Adrenal gland (tissue), 12 donors: ENCODE measurements around the gene MEFV. TPM values are rescaled to one million over a fixed set of nuclear protein-coding genes. Genes with fewer than 3 reads are reported as not detected.
A peak's percentile ranks its signal among the peaks of the same experiment; 100 is the strongest.

ENCODE experiments used
- DNase-seq, 7 donors: peaks; one replicate each; pipeline ENCODE4 v3.0.0-alpha.2; 2019 to 2020
- H3K27ac ChIP-seq, 5 donors: fragments of 200-600 bp; sonication (generic) in 4 of 5; 1 replicate in 3 of 5; 2 replicates in 2 of 5; pipeline versions ENCODE4 v1.5.1 to v1.8.0; 2016 to 2020; ENCODE audit warnings: mild to moderate bottlenecking in 1 of 5
- H3K27me3 ChIP-seq: fragments of 200-600 bp; 2 replicates; pipeline ENCODE4 v1.8.0; 2021
- H3K36me3 ChIP-seq, 2 donors: fragments of 200-600 bp; replicated peaks in 1 of 2; 1 replicate in 1 of 2; 2 replicates in 1 of 2; pipeline versions ENCODE4 v1.5.1 to v1.8.0; 2018 to 2022
- H3K4me1 ChIP-seq, 2 donors: fragments of 200-600 bp; replicated peaks in 1 of 2; 1 replicate in 1 of 2; 2 replicates in 1 of 2; pipeline versions ENCODE4 v1.5.1 to v1.8.0; 2018 to 2021
- H3K4me3 ChIP-seq, 4 donors: fragments of 200-600 bp; sonication (generic) in 3 of 4; one replicate each; pipeline ENCODE4 v1.5.1; 2016 to 2018
- H3K9me3 ChIP-seq, 3 donors: fragments of 200-600 bp; sonication (generic) in 1 of 3; replicated peaks in 1 of 3; 1 replicate in 2 of 3; 2 replicates in 1 of 3; pipeline versions ENCODE4 v1.5.1 to v1.8.0; 2016 to 2021
- POLR2A ChIP-seq, 2 donors: fragments of 450-650 bp; IDR thresholded peaks; one replicate each; pipeline ENCODE4 v1.6.1; 2017; ENCODE audit warnings: antibody characterized with exemption in 2 of 2, mild to moderate bottlenecking in 2 of 2, moderate library complexity in 1 of 2
- WGBS, 4 donors: extraction: QIAGEN DNeasy Blood & Tissue Kit in 2 of 4; methylation state at CpG; one replicate each; pipeline versions ENCODE4 v1.1.5 to v1.1.7; 2013 to 2017; 5-methylcytosine and 5-hydroxymethylcytosine counted together
- intact Hi-C, 2 donors: fragments of 100-400 bp; cut with DNase I; formaldehyde crosslinking; loops; one replicate each; pipeline versions ENCODE4 v1.14.1 to v1.15.0; 2022 to 2023
- polyA plus RNA-seq, 3 donors: library from polyadenylated mRNA; stranded (reverse); fragments of 200-250 nt in 2 of 3; fragments of 350-450 nt in 1 of 3; fragmentation: Illumina TruSeq in 1 of 3; extraction: RNeasy Lipid Tissue Mini Kit (QIAGEN cat#74804) in 1 of 3; gene quantifications; one replicate each; pipeline ENCODE4 v1.2.3, GENCODE V29; 2013 to 2014
- total RNA-seq, 9 donors: library from RNA; depleted of rRNA in 4 of 9; stranded (reverse); fragments of >200 nt in 4 of 9; fragments of 120-200 nt in 1 of 9; fragmentation: NEBNext Ultra II Directional in 1 of 9; extraction: Animal tissue kit (Norgen Biotek cat#: 25700) in 1 of 9; gene quantifications; one replicate each; pipeline versions ENCODE4 v1.1.0 to v1.2.4, GENCODE V29; 2013 to 2023
- TF ChIP-seq, protein P1 (sequence below), 6 experiments: fragments of 450-650 bp in 4 of 6; fragments of 200-600 bp in 2 of 6; sonication (generic) in 1 of 6; IDR thresholded peaks; 1 replicate in 5 of 6; 2 replicates in 1 of 6; pipeline versions ENCODE4 v1.5.1 to v1.8.0; 2016 to 2021; ENCODE audit warnings: antibody characterized with exemption in 6 of 6, mild to moderate bottlenecking in 2 of 6, moderate library complexity in 1 of 6
- donor health status: healthy with polysubstance abuse.
- donor health status: Bipolar disorder and iron deficiency.
- donor health status: DM: yes; HTN: yes; CAD: no.
- donor health status: DM: no; HTN: no; CAD: no.
- donor health status: DM: no; HTN: no; CAD: no.
- donor health status: DM: yes; HTN: yes; CAD: no.

The MEFV gene
- total and polyA plus RNA-seq, 12 donors: 0.39 to 7.8 (median 3.0) TPM

GRCh38 chr16:3249020-3249419, 7.4 kb downstream of the MEFV start:
- H3K27ac ChIP-seq: no peak overlapping the region
- TF ChIP-seq POLR2A (IDR thresholded peaks at IDR 0.05): no peak
- TF ChIP-seq, protein P1, sequence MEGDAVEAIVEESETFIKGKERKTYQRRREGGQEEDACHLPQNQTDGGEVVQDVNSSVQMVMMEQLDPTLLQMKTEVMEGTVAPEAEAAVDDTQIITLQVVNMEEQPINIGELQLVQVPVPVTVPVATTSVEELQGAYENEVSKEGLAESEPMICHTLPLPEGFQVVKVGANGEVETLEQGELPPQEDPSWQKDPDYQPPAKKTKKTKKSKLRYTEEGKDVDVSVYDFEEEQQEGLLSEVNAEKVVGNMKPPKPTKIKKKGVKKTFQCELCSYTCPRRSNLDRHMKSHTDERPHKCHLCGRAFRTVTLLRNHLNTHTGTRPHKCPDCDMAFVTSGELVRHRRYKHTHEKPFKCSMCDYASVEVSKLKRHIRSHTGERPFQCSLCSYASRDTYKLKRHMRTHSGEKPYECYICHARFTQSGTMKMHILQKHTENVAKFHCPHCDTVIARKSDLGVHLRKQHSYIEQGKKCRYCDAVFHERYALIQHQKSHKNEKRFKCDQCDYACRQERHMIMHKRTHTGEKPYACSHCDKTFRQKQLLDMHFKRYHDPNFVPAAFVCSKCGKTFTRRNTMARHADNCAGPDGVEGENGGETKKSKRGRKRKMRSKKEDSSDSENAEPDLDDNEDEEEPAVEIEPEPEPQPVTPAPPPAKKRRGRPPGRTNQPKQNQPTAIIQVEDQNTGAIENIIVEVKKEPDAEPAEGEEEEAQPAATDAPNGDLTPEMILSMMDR (IDR thresholded peaks at IDR 0.05): no peak
- peaks cover 4% of the 10 kb centered on the region for H3K27me3 ChIP-seq
- DNase-seq: peak in 1 of 7 donors; percentile 10
- no peaks in the 10 kb centered on the region for H3K9me3 ChIP-seq
- H3K36me3 ChIP-seq: no peaks in the 10 kb centered on the region
- intact Hi-C loops: no loop called here
- WGBS, 4 donors: 55 to 76% (median 76%) methylated on average over 1 of the region's 1 CpG
- no peaks in the 10 kb centered on the region for H3K4me1 ChIP-seq
- no peak overlapping the region for H3K4me3 ChIP-seq

GRCh38 chr16:3248596-3248995, 7.8 kb downstream of the MEFV start:
- Histone ChIP-seq H3K36me3 (no peaks in the 10 kb centered on the region), H3K4me3 (no peak overlapping the region), H3K4me1 (no peaks in the 10 kb centered on the region), H3K27me3 (peaks cover 4% of the 10 kb centered on the region), H3K9me3 (no peaks in the 10 kb centered on the region), H3K27ac (no peak overlapping the region)
- TF ChIP-seq, protein P1 (IDR thresholded peaks at IDR 0.05): no peak
- 68 to 87% (median 71%) methylated on average over 5 of the region's 5 CpGs for WGBS, 4 donors
- intact Hi-C loops: no loop called here
- peak in 1 of 7 donors; percentile 12 for DNase-seq

- H3K36me3 ChIP-seq: no peaks in the 10 kb centered on the region
- no peaks in the 10 kb centered on the region for H3K9me3 ChIP-seq
- peak in 1 of 7 donors; percentile 3 for DNase-seq
- intact Hi-C loops: no loop called here
- peaks cover 4% of the 10 kb centered on the region for H3K27me3 ChIP-seq
- H3K4me1 ChIP-seq: no peaks in the 10 kb centered on the region
- TF ChIP-seq, protein P1 (IDR thresholded peaks at IDR 0.05): no peak
- no peak for TF ChIP-seq POLR2A (IDR thresholded peaks at IDR 0.05)
- WGBS, 4 donors: 70 to 87% (median 84%) methylated on average over 3 to 10 of the region's 10 CpGs
- H3K4me3 ChIP-seq: no peak overlapping the region
- no peak overlapping the region for H3K27ac ChIP-seq
Observed at GRCh38 chr16:3246876-3247275, 9.6 kb downstream of the MEFV start.

GRCh38 chr16:3246002-3246401, 10.4 kb downstream of the MEFV start:
- Histone ChIP-seq H3K27ac (no peak overlapping the region), H3K4me3 (no peak overlapping the region), H3K4me1 (no peaks in the 10 kb centered on the region), H3K36me3 (no peaks in the 10 kb centered on the region), H3K27me3 (peaks cover 4% of the 10 kb centered on the region), H3K9me3 (no peaks in the 10 kb centered on the region)
- TF ChIP-seq, protein P1 (IDR thresholded peaks at IDR 0.05): no peak
- no peak for TF ChIP-seq POLR2A (IDR thresholded peaks at IDR 0.05)
- intact Hi-C loops: no loop called here
- no peak for DNase-seq
- 72 to 83% (median 74%) methylated on average over 5 to 7 of the region's 7 CpGs for WGBS, 4 donors
